ENCODE data around the gene CPM.

Gene CPM

DNA sequence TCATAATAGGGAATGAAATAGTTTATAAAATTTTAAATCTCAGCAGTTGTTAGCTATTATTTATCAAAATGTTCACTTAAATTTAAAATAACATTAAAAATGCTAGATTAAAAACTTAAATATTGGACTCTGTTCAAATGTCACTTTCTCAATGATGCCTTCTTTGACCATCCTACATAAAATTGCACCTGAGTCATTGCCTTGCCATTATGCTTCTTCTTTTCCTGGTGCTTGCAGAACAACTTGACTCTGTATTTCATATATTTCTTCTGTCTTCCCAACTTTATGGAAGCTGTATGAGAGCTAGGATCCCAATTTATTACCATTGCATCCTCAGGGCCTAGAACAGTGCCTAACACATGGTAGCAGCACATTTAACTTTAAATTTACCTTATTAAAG lies 37.3 kb upstream of the CPM start:
- Histone ChIP-seq H3K27me3 (ENCODE audit: control insufficient read depth, insufficient read depth, low read length) (no peaks in the 10 kb centered on the region), H3K4me3 (ENCODE audit: low read length) (no peak overlapping the region), H3K4me1 (ENCODE audit: control insufficient read depth, insufficient read depth, low read length) (peaks cover 13% of the 10 kb centered on the region), H3K4me2 (ENCODE audit: low read length) (no peak overlapping the region), H3K9ac (ENCODE audit: low read depth, low read length) (no peak overlapping the region), H3K36me3 (ENCODE audit: insufficient read depth, low read length) (no peaks in the 10 kb centered on the region), H3K9me3 (replicated peaks; ENCODE audit: low read length) (no peaks in the 10 kb centered on the region)

DNA sequence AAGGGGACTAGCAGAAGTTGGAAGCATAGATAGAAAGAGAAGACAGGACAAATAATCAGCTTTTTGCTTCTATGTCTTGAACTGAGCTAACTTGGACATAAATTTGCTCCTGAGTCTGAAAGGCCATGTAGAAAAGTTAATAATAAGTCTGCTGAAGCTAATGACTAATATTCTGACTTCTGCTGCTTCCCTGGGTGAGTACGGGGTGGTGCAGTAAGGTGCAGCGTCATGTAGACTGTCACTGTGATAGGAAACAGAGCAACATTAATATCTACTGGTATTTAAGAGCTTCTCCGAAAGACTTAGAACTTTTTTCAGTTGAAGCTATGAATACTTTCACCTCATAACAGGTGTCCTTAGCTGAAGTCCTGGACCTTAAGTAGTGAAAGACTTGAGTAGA lies 34.1 kb upstream of the CPM start:
- no peaks in the 10 kb centered on the region for H3K27me3 ChIP-seq (ENCODE audit: control insufficient read depth, insufficient read depth, low read length)
- H3K4me1 ChIP-seq (ENCODE audit: control insufficient read depth, insufficient read depth, low read length) = peaks cover 13% of the 10 kb centered on the region
- H3K36me3 ChIP-seq (ENCODE audit: insufficient read depth, low read length) = no peaks in the 10 kb centered on the region
- H3K4me3 ChIP-seq (ENCODE audit: low read length) = no peak overlapping the region
- H3K4me2 ChIP-seq (ENCODE audit: low read length) = no peak overlapping the region
- no peaks in the 10 kb centered on the region for H3K9me3 ChIP-seq (replicated peaks; ENCODE audit: low read length)
- no peak overlapping the region for H3K9ac ChIP-seq (ENCODE audit: low read depth, low read length)

DNA sequence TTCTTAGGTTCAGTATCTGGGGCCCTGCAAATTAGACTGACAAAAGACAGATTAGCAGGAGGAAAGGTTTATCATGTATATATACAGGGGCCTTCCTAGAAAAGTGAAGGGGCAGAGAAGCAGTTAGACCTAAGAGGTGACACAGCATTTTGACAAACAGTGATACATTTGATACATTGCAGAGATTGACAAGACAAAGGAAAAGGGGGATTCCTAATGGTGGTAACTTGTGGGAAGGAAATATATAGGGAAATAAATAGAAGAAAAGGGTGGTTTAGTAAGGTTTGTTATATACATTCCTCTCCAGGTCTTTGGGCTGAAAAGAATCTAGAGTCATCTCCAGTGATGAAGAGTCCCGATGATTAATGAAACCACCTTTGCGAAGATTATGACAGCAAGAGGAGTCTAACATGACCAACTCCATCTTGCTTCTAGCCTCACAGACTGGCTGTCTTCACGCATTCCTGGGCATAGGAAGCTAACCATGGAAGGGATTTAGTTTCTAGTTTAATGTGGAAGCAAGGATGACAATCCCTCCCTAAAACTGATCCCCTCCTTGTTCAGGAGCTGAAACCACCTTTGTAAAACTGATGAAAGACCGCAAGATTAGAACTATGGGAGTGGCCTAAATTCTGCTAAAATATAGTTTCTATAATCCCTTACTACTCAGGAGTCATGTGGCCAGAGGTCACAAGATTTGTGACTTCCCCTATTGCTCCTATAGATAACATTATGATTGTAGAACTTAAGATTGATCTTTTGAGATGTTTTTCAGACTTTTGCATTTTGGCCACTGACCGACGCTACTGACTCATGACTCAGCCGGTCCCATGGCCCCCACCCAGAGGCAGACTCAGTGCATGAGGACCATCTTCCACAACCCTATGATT lies 31.1 kb upstream of the CPM start:
- no peak overlapping the region for H3K4me3 ChIP-seq (ENCODE audit: low read length)
- no peaks in the 10 kb centered on the region for H3K9me3 ChIP-seq (replicated peaks; ENCODE audit: low read length)
- H3K27me3 ChIP-seq (ENCODE audit: control insufficient read depth, insufficient read depth, low read length) = no peaks in the 10 kb centered on the region
- H3K4me2 ChIP-seq (ENCODE audit: low read length) = no peak overlapping the region
- no peak overlapping the region for H3K9ac ChIP-seq (ENCODE audit: low read depth, low read length)
- H3K36me3 ChIP-seq (ENCODE audit: insufficient read depth, low read length) = no peaks in the 10 kb centered on the region
- H3K4me1 ChIP-seq (ENCODE audit: control insufficient read depth, insufficient read depth, low read length) = peaks cover 7% of the 10 kb centered on the region

DNA sequence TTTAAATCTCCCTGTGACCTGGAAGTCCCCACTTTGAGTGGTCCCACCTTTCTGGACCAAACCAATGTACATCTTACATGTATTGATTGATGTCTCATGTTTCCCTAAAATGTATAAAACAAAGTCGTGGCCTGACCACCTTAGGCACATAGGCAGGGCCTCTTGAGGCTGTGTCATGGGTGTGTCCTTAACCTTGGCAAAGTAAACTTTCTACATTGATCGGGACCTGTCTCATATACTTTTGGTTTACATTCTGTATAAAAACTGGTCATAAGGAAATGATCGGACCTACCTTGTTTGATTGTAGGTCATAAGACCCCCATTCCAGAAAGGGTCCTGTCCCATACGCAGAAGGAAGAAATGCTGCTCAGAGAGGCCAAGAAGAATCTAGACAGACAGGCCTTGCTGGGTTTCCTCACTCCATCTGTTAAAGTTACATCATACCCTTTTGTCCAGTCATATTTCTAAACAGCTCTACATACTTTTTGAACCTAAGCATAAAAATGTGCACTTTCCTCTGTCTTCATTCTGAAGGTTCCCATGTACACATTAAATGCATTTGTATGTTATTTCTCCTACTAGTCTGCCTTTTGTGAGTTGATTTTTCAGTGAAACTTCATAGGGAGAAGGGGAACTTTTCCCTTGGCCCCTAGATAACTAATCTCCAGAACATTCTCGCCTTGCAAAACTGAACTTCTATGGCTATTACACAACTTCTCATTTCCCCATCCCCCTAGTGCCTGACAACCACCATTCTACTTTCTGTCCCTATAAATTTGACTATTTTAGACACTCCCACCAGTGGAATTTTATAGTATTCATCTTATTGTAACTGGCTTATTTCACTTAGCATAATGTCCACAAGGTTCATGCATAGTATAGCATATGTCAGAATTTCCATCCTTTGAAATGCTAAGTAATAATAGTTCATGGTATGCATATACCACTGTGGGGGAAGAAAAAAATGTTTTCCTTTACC lies 30.2 kb upstream of the CPM start:
- Histone ChIP-seq H3K36me3 (ENCODE audit: insufficient read depth, low read length) (no peaks in the 10 kb centered on the region), H3K4me1 (ENCODE audit: control insufficient read depth, insufficient read depth, low read length) (peaks cover 7% of the 10 kb centered on the region), H3K9ac (ENCODE audit: low read depth, low read length) (no peak overlapping the region), H3K27me3 (ENCODE audit: control insufficient read depth, insufficient read depth, low read length) (no peaks in the 10 kb centered on the region), H3K4me3 (ENCODE audit: low read length) (no peak overlapping the region), H3K4me2 (ENCODE audit: low read length) (no peak overlapping the region), H3K9me3 (replicated peaks; ENCODE audit: low read length) (no peaks in the 10 kb centered on the region)

DNA sequence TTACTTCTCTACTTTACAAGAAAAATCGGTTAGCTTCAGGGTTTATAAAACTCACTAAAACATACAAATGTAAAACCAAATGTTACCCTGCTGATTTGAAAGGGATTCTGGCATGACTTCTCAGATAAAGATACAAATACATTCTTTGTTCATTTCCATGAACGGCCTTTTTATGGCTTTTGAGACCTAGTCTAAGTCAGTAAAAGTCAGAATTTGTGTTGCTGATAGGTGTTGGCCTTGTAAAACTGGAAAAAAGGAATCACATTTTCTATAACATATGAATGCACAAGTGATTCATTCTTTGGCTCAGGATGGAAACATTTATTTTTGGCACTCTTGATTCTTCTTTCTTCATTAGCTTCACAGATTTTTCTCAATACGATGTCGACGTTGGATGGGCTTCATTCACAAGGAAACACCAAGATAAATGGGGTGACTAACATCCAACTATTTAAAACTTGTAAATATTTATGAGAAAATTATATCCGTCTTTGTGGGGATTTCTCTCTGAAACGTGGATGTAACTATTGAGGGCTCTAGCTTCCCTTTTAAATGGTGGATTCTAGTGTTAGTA lies 27.0 kb upstream of the CPM start:
- H3K36me3 ChIP-seq (ENCODE audit: insufficient read depth, low read length) = no peaks in the 10 kb centered on the region
- peaks cover 7% of the 10 kb centered on the region for H3K4me1 ChIP-seq (ENCODE audit: control insufficient read depth, insufficient read depth, low read length)
- no peak overlapping the region for H3K4me3 ChIP-seq (ENCODE audit: low read length)
- H3K9me3 ChIP-seq (replicated peaks; ENCODE audit: low read length) = no peaks in the 10 kb centered on the region
- H3K27me3 ChIP-seq (ENCODE audit: control insufficient read depth, insufficient read depth, low read length) = no peaks in the 10 kb centered on the region
- H3K9ac ChIP-seq (ENCODE audit: low read depth, low read length) = no peak overlapping the region
- H3K4me2 ChIP-seq (ENCODE audit: low read length) = no peak overlapping the region

DNA sequence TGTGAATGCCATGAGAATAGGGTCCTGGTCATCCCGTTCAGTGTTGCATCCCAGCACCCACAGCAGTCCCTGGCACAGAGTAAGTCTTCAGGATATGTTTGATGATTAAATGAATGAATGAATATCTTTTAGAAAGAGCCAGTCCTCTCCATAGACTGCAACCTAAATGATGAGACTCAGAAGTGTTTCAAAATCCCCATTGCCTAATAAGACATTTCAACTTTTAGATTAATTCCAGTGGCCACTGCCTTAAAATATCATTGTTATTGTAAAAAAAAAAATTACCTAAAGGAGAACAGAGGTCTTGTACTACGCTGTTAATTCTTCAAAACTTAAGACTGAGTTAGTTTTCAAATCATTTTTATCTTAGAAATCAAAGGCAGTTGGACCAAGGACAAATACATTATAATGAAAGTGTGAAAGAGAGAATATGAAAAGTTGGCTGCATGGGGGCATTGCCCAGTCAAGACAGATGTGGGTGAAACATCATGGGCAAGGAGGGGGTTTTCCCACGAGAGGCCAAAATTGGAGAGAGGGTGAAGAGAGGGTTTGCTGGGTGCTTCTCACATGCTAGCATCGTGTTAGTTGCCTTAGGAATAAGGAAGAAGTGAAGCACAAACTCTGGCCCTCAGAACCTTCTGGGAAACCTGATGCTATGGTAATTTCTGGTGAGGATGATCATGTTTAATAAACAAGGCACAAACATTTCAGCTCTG lies 26.3 kb upstream of the CPM start:
- Histone ChIP-seq H3K36me3 (ENCODE audit: insufficient read depth, low read length) (no peaks in the 10 kb centered on the region), H3K4me3 (ENCODE audit: low read length) (no peak overlapping the region), H3K27me3 (ENCODE audit: control insufficient read depth, insufficient read depth, low read length) (no peaks in the 10 kb centered on the region), H3K9ac (ENCODE audit: low read depth, low read length) (no peak overlapping the region), H3K4me1 (ENCODE audit: control insufficient read depth, insufficient read depth, low read length) (peaks cover 7% of the 10 kb centered on the region), H3K4me2 (ENCODE audit: low read length) (no peak overlapping the region), H3K9me3 (replicated peaks; ENCODE audit: low read length) (no peaks in the 10 kb centered on the region)

DNA sequence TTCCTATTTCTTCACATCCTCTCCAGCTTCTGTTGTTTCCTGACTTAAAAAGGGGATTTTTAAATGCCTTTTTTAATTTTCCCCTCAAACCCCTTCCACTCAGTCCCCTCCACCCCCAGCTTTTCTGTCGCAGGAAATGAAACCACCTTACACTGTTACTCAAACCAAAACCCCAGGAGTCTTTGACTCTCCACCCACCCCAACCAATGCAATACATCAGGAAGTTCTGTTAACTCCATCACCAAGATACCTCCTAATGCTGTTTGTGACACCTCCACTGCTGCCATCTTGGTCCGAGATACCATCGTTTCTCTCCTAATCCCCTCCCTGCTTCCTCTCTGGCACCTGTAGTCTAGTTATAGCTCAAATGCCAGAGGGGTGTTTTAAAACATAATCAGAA lies 25.4 kb upstream of the CPM start:
- Histone ChIP-seq H3K4me2 (ENCODE audit: low read length) (no peak overlapping the region), H3K9ac (ENCODE audit: low read depth, low read length) (no peak overlapping the region), H3K36me3 (ENCODE audit: insufficient read depth, low read length) (no peaks in the 10 kb centered on the region), H3K4me3 (ENCODE audit: low read length) (no peak overlapping the region), H3K9me3 (replicated peaks; ENCODE audit: low read length) (no peaks in the 10 kb centered on the region), H3K4me1 (ENCODE audit: control insufficient read depth, insufficient read depth, low read length) (peaks cover 6% of the 10 kb centered on the region), H3K27me3 (ENCODE audit: control insufficient read depth, insufficient read depth, low read length) (no peaks in the 10 kb centered on the region)

DNA sequence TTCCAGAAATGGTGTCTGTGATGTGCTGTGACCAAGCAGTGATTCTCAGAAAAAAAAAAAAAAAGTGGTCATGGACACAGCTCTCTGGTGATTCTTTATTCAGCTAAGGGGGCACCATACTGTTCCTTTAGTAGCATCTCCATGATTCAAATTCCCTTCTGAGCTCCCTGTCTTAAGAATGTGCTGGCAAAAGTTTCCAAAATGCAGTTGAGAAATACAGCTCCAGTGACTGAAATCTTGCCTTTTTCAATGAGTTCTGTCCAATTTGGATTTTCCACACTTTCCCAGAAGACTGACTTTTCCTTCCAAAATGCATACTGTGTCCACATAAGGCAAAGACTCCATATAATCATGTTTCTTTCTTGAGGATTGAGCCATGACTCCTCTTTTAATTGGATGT lies 24.3 kb upstream of the CPM start:
- Histone ChIP-seq H3K9ac (ENCODE audit: low read depth, low read length) (no peak overlapping the region), H3K4me3 (ENCODE audit: low read length) (no peak overlapping the region), H3K9me3 (replicated peaks; ENCODE audit: low read length) (no peaks in the 10 kb centered on the region), H3K36me3 (ENCODE audit: insufficient read depth, low read length) (no peaks in the 10 kb centered on the region), H3K4me2 (ENCODE audit: low read length) (no peak overlapping the region), H3K4me1 (ENCODE audit: control insufficient read depth, insufficient read depth, low read length) (peaks cover 3% of the 10 kb centered on the region), H3K27me3 (ENCODE audit: control insufficient read depth, insufficient read depth, low read length) (no peaks in the 10 kb centered on the region)

DNA sequence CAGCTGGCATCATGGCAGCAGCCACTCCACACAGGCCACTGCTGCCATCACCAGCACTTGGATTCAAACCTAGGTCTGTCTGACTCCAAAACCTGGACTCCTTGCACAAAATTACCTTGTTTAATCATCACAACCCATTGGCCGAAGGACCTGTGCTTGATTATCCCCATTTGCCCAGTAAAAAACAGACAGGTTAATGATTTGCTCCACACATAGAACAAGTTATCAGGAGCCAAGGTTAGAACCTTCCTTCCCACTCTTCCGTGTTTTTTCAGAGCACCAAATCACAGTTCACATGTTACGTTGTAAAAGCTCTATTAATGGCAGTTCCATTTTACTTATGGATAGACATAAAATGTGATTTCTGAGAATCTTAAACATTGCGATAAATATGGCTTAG lies 23.5 kb upstream of the CPM start:
- no peak overlapping the region for H3K9ac ChIP-seq (ENCODE audit: low read depth, low read length)
- no peak overlapping the region for H3K4me2 ChIP-seq (ENCODE audit: low read length)
- H3K27me3 ChIP-seq (ENCODE audit: control insufficient read depth, insufficient read depth, low read length) = no peaks in the 10 kb centered on the region
- H3K4me1 ChIP-seq (ENCODE audit: control insufficient read depth, insufficient read depth, low read length) = peaks cover 3% of the 10 kb centered on the region
- no peaks in the 10 kb centered on the region for H3K36me3 ChIP-seq (ENCODE audit: insufficient read depth, low read length)
- no peak overlapping the region for H3K4me3 ChIP-seq (ENCODE audit: low read length)
- H3K9me3 ChIP-seq (replicated peaks; ENCODE audit: low read length) = no peaks in the 10 kb centered on the region

DNA sequence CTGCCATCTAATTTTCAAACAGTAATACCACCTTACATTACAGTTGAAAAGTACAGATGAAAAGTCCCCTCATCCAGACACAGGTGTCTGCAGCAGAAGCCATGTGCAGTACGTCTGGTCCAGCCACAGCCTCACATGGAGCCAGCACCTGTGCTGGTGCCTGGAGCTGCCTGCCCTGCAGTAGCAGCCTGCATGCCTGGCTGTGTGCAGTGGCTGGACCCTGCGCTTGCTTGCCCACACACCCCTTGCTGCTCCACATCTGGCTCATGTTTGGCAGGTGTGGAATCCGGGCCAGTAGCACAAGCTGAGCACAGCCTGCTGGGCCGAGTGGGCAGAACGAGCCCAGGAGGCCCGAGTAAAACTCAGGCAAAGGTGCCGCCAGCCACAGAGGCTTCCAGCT lies 21.8 kb upstream of the CPM start:
- Histone ChIP-seq H3K27me3 (ENCODE audit: control insufficient read depth, insufficient read depth, low read length) (no peaks in the 10 kb centered on the region), H3K4me3 (ENCODE audit: low read length) (no peak overlapping the region), H3K4me2 (ENCODE audit: low read length) (no peak overlapping the region), H3K4me1 (ENCODE audit: control insufficient read depth, insufficient read depth, low read length) (peaks cover 1% of the 10 kb centered on the region), H3K9ac (ENCODE audit: low read depth, low read length) (no peak overlapping the region), H3K9me3 (replicated peaks; ENCODE audit: low read length) (no peaks in the 10 kb centered on the region), H3K36me3 (ENCODE audit: insufficient read depth, low read length) (no peaks in the 10 kb centered on the region)

DNA sequence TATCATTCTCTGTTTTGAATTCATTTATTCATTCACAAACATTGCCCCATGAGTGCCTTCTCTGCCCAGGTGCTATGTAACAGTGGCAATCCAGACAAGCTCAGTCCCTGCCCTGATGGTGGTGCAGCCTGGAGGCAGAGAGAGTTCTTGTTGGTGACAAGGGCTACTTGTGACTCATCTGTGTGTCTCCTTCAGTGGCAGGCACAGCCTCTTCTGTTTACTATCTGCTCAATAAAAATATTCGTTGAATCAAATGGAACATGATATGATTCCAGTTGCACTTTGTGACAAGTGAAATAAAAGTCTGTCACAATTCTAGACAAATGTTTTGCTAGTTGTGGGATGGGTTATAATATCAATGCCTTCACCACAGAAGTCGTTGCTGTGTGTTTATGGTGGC lies 20.6 kb upstream of the CPM start:
- H3K4me3 ChIP-seq (ENCODE audit: low read length) = no peak overlapping the region
- no peak overlapping the region for H3K4me2 ChIP-seq (ENCODE audit: low read length)
- H3K36me3 ChIP-seq (ENCODE audit: insufficient read depth, low read length) = no peaks in the 10 kb centered on the region
- H3K27me3 ChIP-seq (ENCODE audit: control insufficient read depth, insufficient read depth, low read length) = no peaks in the 10 kb centered on the region
- no peak overlapping the region for H3K9ac ChIP-seq (ENCODE audit: low read depth, low read length)
- H3K4me1 ChIP-seq (ENCODE audit: control insufficient read depth, insufficient read depth, low read length) = no peaks in the 10 kb centered on the region
- no peaks in the 10 kb centered on the region for H3K9me3 ChIP-seq (replicated peaks; ENCODE audit: low read length)

Data from skeletal muscle satellite cell (primary cell).